ENCODE results near the gene ITGAD. TPM values are rescaled to one million over a fixed set of nuclear protein-coding genes. Genes with fewer than 3 reads are reported as not detected.

Gene ITGAD
- total RNA-seq, 1 experiment from 2014 or later: not detected

GRCh38 chr16:31355431-31356100, 37.6 kb upstream of the ITGAD start:
- no peak overlapping the region for H3K27ac ChIP-seq (ENCODE audit: low read depth, low read length, poor library complexity, severe bottlenecking)
- no peaks in the 10 kb centered on the region for H3K36me3 ChIP-seq (ENCODE audit: insufficient read depth, low read length, poor library complexity, severe bottlenecking)
- DNase-seq (ENCODE audit: low spot score): no peak
- intact Hi-C loops (cut with micrococcal nuclease; ENCODE audit: unreplicated experiment): no loop called here
- ChIA-PET POLR2A (ENCODE audit: low non-redundant PET) (no interaction called here), CTCF (no interaction called here)
- no peaks in the 10 kb centered on the region for H3K27me3 ChIP-seq (replicated peaks; ENCODE audit: insufficient read depth, low read depth, low read length, poor library complexity)
- TF ChIP-seq CTCF (conservative IDR thresholded peaks at IDR 0.05; ENCODE audit: low read depth, low read length) (no peak), EZH2 (IDR thresholded peaks at IDR 0.05; ENCODE audit: borderline replicate concordance, low read depth, low read length, poor library complexity, severe bottlenecking) (no peak)
- no peaks in the 10 kb centered on the region for H3K4me1 ChIP-seq (ENCODE audit: insufficient read depth, low read length, poor library complexity, severe bottlenecking)
- no peaks in the 10 kb centered on the region for H3K9me3 ChIP-seq (ENCODE audit: low read depth, low read length, poor library complexity, severe bottlenecking)
- H3K4me3 ChIP-seq (ENCODE audit: low read depth, low read length, poor library complexity, severe bottlenecking): no peak overlapping the region
- BruUV-seq (replicated peaks): no TSS peak

DNA sequence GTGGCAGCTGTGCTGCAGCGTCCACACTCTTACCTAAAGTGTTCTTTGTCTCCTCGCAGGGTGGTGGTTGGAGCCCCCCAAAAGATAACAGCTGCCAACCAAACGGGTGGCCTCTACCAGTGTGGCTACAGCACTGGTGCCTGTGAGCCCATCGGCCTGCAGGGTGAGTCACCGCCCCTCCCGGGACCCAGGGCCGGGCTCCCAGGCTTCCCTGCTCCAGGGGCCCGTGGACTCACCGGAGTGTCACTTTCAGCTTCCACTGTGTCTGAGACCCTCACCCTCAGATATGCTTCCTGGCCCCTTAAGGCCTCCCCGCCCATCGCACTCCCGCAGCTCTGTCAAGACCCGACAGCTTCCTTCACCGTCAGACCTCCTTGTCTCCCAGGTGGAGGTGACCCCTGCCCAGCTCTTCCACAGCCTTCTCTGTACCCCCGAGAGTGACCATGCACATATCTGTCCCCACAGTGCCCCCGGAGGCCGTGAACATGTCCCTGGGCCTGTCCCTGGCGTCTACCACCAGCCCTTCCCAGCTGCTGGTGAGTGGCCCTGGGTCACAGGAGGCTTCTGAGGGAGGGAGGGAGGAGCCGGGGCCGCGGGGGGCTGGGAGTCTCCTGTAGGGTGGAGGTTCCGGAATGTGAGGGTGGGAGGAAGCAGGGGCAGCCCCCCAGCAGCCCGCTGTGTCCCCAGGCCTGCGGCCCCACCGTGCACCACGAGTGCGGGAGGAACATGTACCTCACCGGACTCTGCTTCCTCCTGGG, 36.4 kb upstream of the ITGAD start:
- Histone ChIP-seq H3K27ac (ENCODE audit: low read depth, low read length, poor library complexity, severe bottlenecking) (no peak overlapping the region), H3K4me3 (ENCODE audit: low read depth, low read length, poor library complexity, severe bottlenecking) (no peak overlapping the region), H3K9me3 (ENCODE audit: low read depth, low read length, poor library complexity, severe bottlenecking) (no peaks in the 10 kb centered on the region), H3K4me1 (ENCODE audit: insufficient read depth, low read length, poor library complexity, severe bottlenecking) (no peaks in the 10 kb centered on the region), H3K27me3 (replicated peaks; ENCODE audit: insufficient read depth, low read depth, low read length, poor library complexity) (no peaks in the 10 kb centered on the region), H3K36me3 (ENCODE audit: insufficient read depth, low read length, poor library complexity, severe bottlenecking) (no peaks in the 10 kb centered on the region)
- intact Hi-C loops (cut with micrococcal nuclease; ENCODE audit: unreplicated experiment): no loop called here
- no peak for DNase-seq (ENCODE audit: low spot score)
- TF ChIP-seq EZH2 (IDR thresholded peaks at IDR 0.05; ENCODE audit: borderline replicate concordance, low read depth, low read length, poor library complexity, severe bottlenecking): no peak
- no peak for TF ChIP-seq CTCF (conservative IDR thresholded peaks at IDR 0.05; ENCODE audit: low read depth, low read length)
- ChIA-PET CTCF (no interaction called here), POLR2A (ENCODE audit: low non-redundant PET) (no interaction called here)
- BruUV-seq (replicated peaks): no TSS peak

DNA sequence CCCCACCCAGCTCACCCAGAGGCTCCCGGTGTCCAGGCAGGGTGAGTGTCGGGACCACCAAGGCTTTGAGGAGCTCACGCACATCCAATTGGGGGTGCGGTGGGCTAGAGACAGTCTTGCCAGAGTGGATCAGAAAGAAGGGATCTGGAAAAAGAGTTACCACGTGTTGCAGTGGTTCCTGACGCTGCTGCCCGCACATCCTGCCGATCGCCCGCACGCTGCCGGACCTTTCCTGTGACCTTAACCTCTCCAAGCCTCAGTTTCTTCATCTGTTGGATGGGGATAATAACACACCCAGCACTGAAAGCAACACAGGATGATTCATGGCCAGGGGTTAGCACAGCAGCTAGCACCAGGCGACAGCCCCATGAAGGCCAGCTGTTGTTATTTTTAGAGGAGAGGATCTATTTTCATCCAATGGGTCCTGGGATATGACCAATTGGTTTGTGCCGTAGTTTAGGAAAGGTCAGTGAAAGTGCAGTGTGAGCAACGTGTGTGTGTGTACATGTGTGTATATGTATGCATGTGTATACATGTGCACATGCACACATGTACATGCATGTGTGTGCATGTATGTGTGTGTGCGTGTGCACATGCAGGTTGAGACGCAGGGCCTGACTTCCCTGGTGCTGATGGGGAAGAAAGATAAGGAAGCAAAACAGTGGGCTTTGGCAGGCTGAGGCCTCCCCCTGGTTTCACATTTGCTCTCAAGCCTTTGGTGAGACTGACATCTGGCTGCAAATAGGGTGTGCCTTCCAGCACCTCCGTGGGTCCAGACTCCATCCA, 35.6 kb upstream of the ITGAD start:
- no peak overlapping the region for H3K4me3 ChIP-seq (ENCODE audit: low read depth, low read length, poor library complexity, severe bottlenecking)
- H3K27ac ChIP-seq (ENCODE audit: low read depth, low read length, poor library complexity, severe bottlenecking): no peak overlapping the region
- no peak for TF ChIP-seq CTCF (conservative IDR thresholded peaks at IDR 0.05; ENCODE audit: low read depth, low read length)
- no peak for TF ChIP-seq EZH2 (IDR thresholded peaks at IDR 0.05; ENCODE audit: borderline replicate concordance, low read depth, low read length, poor library complexity, severe bottlenecking)
- intact Hi-C loops (cut with micrococcal nuclease; ENCODE audit: unreplicated experiment): no loop called here
- CTCF ChIA-PET: no interaction called here
- POLR2A ChIA-PET (ENCODE audit: low non-redundant PET): interaction anchor here (0.6 kb wide), 1 partner anchor 145 kb away, joined by 10 read pairs; no protein-coding TSS in a partner anchor
- DNase-seq (ENCODE audit: low spot score): no peak
- no peaks in the 10 kb centered on the region for H3K4me1 ChIP-seq (ENCODE audit: insufficient read depth, low read length, poor library complexity, severe bottlenecking)
- no peaks in the 10 kb centered on the region for H3K9me3 ChIP-seq (ENCODE audit: low read depth, low read length, poor library complexity, severe bottlenecking)
- H3K36me3 ChIP-seq (ENCODE audit: insufficient read depth, low read length, poor library complexity, severe bottlenecking): no peaks in the 10 kb centered on the region
- no peaks in the 10 kb centered on the region for H3K27me3 ChIP-seq (replicated peaks; ENCODE audit: insufficient read depth, low read depth, low read length, poor library complexity)
- BruUV-seq (replicated peaks): no TSS peak

Data from A673 (cell line).